C1 segment of cervical spinal cord (tissue), 14 donors: Measurements from ENCODE around the gene SLMAP.
"Not testable (repeated sequence)": the region's sequence is repeated elsewhere in the genome, so short reads cannot be mapped to it uniquely, and the experiment has no call there.

Source experiments
- DNase-seq, 14 donors: peaks; one replicate each; lab custom pipeline; 2025; lab: John Stamatoyannopoulos, UW

SLMAP gene

GRCh38 chr3:57827757-57828156, 71.6 kb downstream of the SLMAP start:
- no peak for DNase-seq

DNA sequence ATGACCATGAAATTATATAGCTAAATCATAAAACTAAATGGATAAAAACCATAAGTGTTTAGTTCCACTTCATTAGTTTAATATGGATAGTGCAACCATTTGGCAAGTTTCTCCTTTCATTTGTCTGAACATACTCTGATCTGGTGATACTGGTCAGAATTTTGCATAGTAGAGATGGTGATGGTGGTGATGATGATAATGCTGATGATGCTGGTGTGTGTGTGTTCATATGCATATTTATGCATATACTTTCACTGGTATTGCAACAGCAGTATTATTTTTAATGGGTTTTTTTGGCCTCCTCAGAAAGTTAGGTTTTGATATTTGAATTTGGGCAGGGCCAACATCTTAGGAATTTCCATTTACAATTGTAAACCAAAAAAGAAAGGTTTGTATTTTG, 76.4 kb downstream of the SLMAP start:
- DNase-seq: no peak

DNA sequence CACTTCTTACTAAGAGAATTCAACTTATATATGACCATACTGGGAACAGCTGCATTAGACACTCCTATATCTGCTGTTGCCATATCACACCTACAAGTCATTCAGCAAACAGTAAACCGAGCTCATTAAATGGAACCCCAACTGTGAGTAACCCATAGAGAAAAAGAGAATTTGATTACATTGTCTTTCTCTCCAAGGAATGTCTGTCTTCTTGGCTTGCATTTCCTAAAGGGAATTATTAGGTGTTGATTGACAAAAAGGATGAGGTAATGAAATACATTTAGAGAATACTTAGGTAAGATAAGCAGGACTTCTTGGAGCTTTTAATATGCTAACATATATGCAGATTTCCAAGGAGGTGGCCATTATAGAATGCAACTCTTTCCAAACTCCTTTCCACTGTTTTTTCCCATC, 76.8 kb downstream of the SLMAP start:
- DNase-seq: no peak

- no peak for DNase-seq
Observed at GRCh38 chr3:57833763-57834162, 77.7 kb downstream of the SLMAP start.

DNA sequence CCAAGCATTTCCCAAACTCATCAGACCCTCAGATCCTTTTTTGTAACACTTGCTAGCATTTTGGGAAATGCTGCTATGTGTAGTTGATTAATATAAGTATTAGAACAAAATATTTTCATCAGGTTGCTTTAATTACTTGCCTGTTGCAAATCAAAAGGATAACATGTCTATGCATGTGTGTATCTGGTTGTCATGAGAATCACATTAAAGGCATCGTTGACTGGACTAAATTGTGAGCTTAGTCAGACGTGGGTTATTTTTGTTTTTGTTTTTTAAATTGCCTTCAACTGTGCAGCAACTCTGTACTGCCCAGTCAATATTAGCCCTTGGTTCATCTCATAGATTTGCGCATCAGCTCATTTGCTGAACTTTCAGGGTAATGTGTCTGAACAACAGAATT, 81.6 kb downstream of the SLMAP start:
- DNase-seq: no peak

- DNase-seq: no peak
Observed at GRCh38 chr3:57838627-57839026, 82.5 kb downstream of the SLMAP start.

- no peak for DNase-seq
Observed at GRCh38 chr3:57840473-57840872, 84.4 kb downstream of the SLMAP start.

- DNase-seq: no peak
Observed at GRCh38 chr3:57841818-57842217, 85.7 kb downstream of the SLMAP start.

GRCh38 chr3:57848177-57848738, 92.1 kb downstream of the SLMAP start:
- no peak for DNase-seq

- no peak for DNase-seq
Observed at GRCh38 chr3:57851304-57851703, 95.2 kb downstream of the SLMAP start.

- no peak for DNase-seq
Observed at GRCh38 chr3:57852896-57853295, 96.8 kb downstream of the SLMAP start.

DNA sequence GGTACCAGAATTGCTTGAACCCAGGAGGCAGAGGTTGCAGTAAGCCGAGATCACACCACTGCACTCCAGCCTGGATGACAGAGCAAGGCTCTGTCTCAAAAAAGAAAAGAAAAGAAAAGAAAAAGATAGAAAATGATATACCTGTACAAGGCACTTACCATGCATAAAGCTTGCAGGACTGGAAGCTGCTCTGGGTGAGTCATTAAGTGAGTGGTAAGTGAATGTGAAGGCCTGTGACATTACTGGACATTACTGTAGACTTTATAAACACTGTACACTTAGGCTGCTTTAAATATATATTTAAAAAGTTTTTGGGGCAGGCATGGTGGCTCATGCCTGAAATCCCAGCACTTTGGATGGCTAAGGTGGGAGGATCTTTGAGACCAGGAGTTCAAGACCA, 99.2 kb downstream of the SLMAP start:
- no peak for DNase-seq

DNA sequence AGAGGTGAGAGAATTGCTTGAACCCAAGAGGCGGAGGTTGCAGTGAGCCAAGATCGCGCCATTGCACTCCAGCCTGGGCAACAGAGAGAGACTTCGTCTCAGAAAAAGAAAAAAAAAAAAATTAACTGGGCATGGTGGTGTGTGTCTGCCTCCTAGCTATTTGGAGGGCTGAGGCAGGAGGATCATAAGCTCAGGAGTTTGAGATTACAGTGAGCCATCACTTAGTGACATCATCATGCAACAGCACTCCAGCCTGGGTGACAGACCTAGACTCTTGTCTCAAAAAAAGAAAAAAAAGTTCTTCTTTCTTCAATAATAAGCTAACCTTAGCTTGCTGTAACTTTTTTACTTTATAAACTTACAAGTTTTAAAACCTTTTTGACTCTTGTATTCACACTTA, 99.8 kb downstream of the SLMAP start:
- DNase-seq: no peak

DNA sequence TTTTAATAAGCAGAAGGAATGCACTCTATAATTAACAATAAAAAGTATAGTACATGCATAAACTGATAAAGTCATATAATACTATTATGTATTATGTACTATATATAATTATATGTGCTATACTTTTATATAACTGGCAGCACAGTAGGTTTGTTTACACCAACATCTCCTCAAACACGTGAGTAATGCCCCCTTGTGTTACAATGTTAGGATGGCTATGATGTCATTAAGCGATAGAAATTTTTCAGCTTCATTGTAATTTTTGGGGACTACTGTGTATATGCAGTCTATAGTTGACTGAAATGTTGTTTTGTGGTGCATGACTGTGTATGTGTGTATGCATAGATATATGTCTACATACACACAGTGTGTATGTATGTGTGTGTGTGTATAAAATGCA, 100.6 kb downstream of the SLMAP start:
- DNase-seq: no peak

DNA sequence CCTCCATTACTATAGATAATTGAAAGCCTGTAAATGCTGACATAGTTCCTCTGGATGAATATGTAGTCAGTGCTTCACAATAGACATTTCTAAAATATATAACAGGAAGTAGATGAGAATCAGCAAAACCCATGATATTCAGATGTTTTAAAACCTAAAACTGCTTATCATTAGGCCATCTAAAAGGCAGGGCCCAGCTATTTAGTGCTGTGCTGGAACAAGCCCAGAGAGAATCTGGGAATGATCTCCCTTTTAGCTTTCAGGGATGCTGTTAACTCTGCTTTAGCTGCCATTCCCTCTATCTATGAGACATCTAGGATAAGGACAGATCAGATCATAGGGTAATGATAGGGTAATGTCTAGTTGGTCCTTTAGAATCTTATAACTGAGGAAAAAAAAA, 106.8 kb downstream of the SLMAP start:
- no peak for DNase-seq

- no peak for DNase-seq
Observed at GRCh38 chr3:57863380-57863779, 107.3 kb downstream of the SLMAP start.

GRCh38 chr3:57864853-57865252, 108.7 kb downstream of the SLMAP start:
- DNase-seq: no peak

- not testable (repeated sequence) for DNase-seq
Observed at GRCh38 chr3:57869110-57869509, 113.0 kb downstream of the SLMAP start.

- DNase-seq: no peak
Observed at GRCh38 chr3:57872606-57873005, 116.5 kb downstream of the SLMAP start.

- no peak for DNase-seq
Observed at GRCh38 chr3:57876632-57877031, 120.5 kb downstream of the SLMAP start.

- no peak for DNase-seq
Observed at GRCh38 chr3:57877116-57877515, 121.0 kb downstream of the SLMAP start.

DNA sequence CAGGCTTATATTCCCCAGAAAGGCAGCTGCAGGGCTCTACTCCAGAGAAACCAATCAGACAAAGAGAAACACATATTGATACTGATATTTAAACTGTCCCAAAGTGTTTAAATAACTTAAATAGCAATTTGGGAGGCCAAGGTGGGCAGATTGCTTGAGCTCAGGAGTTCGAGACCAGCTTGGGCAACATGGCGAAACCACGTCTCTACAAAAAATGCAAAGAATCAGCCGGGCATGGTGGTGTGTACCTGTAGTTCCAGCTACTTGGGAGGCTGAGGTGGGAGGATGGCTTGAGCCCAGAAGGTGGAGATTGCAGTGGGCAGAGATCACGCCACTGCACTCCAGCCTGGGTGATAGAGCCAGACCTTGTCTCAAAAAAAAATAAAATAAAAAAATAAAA, 128.3 kb downstream of the SLMAP start:
- DNase-seq: not testable (repeated sequence)

- DNase-seq: peak in 1 of 14 donors; percentile 25
Observed at GRCh38 chr3:57889807-57890206, 133.7 kb downstream of the SLMAP start.

- peak in 1 of 14 donors; percentile 34 for DNase-seq
Observed at GRCh38 chr3:57890874-57891273, 134.8 kb downstream of the SLMAP start.
